ENCODE measurements around the gene CNBD2.

DNA sequence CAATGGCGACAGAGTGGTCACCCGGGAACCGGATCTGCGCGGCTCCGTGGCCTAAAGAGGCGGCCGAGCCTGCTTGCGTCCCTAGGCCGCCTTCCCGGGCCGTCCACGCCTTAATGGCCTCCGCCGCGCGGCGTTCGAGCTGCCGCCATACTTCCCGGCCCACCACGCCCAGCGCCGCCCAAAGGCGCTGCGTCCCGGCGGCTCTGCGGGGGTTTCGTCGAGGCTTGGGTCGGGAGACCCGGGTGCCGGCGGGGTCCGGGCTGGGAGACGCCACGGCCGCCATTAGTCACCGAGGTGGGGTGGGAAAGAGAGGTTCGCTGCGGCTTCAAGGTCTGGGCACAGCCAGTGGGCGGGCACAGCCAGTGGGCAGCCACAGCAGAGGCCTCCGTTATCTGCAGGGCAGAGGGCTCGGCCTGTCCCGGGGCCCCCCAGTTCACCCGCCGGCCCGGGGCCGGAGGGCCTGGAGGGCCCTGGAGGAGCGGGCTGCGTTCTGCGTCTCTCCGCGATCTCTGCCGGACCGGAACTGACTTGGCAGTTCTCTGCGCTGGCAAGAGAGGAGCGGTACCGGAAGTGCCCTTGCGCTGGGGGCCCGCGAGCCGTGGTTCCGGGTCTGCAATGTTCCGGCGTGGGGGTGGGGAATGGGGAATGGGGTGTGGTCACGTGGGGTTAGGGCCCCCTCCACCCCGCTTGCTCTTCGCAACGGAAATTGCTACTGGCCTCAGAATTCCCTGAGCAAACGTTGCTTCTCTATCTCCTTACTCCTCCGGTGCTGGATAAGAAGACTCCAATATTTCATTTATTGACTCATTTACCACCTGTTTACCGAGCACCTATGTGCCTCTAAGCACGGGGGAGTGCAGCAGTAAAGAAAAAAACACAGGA lies 82.3 kb downstream of the CNBD2 start:
- TF ChIP-seq, protein P1, sequence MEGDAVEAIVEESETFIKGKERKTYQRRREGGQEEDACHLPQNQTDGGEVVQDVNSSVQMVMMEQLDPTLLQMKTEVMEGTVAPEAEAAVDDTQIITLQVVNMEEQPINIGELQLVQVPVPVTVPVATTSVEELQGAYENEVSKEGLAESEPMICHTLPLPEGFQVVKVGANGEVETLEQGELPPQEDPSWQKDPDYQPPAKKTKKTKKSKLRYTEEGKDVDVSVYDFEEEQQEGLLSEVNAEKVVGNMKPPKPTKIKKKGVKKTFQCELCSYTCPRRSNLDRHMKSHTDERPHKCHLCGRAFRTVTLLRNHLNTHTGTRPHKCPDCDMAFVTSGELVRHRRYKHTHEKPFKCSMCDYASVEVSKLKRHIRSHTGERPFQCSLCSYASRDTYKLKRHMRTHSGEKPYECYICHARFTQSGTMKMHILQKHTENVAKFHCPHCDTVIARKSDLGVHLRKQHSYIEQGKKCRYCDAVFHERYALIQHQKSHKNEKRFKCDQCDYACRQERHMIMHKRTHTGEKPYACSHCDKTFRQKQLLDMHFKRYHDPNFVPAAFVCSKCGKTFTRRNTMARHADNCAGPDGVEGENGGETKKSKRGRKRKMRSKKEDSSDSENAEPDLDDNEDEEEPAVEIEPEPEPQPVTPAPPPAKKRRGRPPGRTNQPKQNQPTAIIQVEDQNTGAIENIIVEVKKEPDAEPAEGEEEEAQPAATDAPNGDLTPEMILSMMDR (optimal IDR thresholded peaks at IDR 0.05 in 1 of 3, IDR thresholded peaks at IDR 0.05 in 1 of 3, conservative IDR thresholded peaks at IDR 0.05 in 1 of 3; ENCODE audit: extremely low read depth in 1 of 3, insufficient read depth in 2 of 3, low read length in 3 of 3) = no peak
- TF ChIP-seq EZH2 (IDR thresholded peaks at IDR 0.05; ENCODE audit: low read length) = no peak

All from keratinocyte (primary cell).